SH-SY5Y (cell line): ENCODE results near the gene CEMIP.

Source experiments
- GATA2 ChIP-seq: IDR thresholded peaks from 2 replicates; pipeline ENCODE4 v1.6.1; 2011; ENCODE audit warnings: mild to moderate bottlenecking, low read depth, low read length
- GATA3 ChIP-seq: IDR thresholded peaks from 2 replicates; pipeline ENCODE4 v1.6.1; 2011; ENCODE audit warnings: low read depth, mild to moderate bottlenecking, low read length, moderate library complexity

GRCh38 chr15:80895091-80895490 lies 115.9 kb downstream of the CEMIP start:
- no peak for TF ChIP-seq GATA2
- no peak for TF ChIP-seq GATA3
